Osteocyte (in vitro differentiated cells): Measurements from ENCODE around the gene DLGAP4. TPM values are rescaled to one million over a fixed set of nuclear protein-coding genes. Genes with fewer than 3 reads are reported as not detected.

Experiments
- DNase-seq: peaks from one replicate; pipeline ENCODE4 v3.0.0; 2021; ENCODE audit warnings: mixed read lengths; ENCODE audit not compliant: unreplicated experiment; ENCODE audit errors: extremely low spot score
- H3K27ac Mint-ChIP-seq: one replicate; pipeline ENCODE4 v1.8.0; 2021; ENCODE audit warnings: mild to moderate bottlenecking, mixed read lengths; ENCODE audit not compliant: unreplicated experiment
- H3K27me3 Mint-ChIP-seq: one replicate; pipeline ENCODE4 v1.8.0; 2021; ENCODE audit warnings: mixed read lengths; ENCODE audit not compliant: unreplicated experiment
- H3K36me3 Mint-ChIP-seq: one replicate; pipeline ENCODE4 v1.8.0; 2021; ENCODE audit warnings: mixed read lengths; ENCODE audit not compliant: unreplicated experiment
- H3K4me1 Mint-ChIP-seq: one replicate; pipeline ENCODE4 v1.8.0; 2021; ENCODE audit warnings: mixed read lengths; ENCODE audit not compliant: unreplicated experiment
- H3K4me3 Mint-ChIP-seq: one replicate; pipeline ENCODE4 v1.8.0; 2021; ENCODE audit warnings: mild to moderate bottlenecking, moderate library complexity, mixed read lengths; ENCODE audit not compliant: unreplicated experiment
- H3K9me3 Mint-ChIP-seq: one replicate; pipeline ENCODE4 v1.8.0; 2021; ENCODE audit warnings: mixed read lengths; ENCODE audit not compliant: unreplicated experiment
- total RNA-seq: library from RNA; stranded (reverse); gene quantifications from 2 replicates; pipeline ENCODE4 v1.2.1, GENCODE V29; 2021
- TF ChIP-seq, protein P1 (sequence below): fragments of 200-600 bp; sonication (generic); IDR thresholded peaks from 2 replicates; pipeline ENCODE4 v1.5.0; 2021; ENCODE audit warnings: antibody characterized with exemption, mild to moderate bottlenecking, moderate library complexity

Gene DLGAP4
- total RNA-seq, 1 donor from 2014 or later = 134 TPM

DNA sequence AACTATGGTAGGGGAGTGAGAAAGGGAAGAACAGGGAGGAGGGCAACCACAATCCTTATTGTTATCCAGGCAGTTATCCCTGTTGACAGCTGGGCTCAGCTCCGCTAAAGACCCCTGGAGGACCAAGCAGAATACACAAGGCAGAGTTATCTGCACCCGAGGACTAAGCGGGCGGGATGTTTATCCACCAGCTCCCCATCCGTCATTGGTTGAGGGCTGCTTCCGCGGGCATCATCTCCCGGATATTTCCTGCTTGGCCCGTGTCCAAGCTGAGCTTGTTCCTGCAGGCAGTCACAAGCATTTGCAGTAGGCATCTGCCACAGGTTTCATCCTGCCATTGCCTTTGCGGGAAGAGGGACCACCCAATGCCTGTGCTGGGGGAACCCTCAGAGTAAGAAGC is 102.1 kb downstream of the DLGAP4 start:
- no peak overlapping the region for H3K27ac Mint-ChIP-seq
- H3K27me3 Mint-ChIP-seq = peaks cover 26% of the 10 kb centered on the region
- H3K9me3 Mint-ChIP-seq = no peaks in the 10 kb centered on the region
- TF ChIP-seq, protein P1, sequence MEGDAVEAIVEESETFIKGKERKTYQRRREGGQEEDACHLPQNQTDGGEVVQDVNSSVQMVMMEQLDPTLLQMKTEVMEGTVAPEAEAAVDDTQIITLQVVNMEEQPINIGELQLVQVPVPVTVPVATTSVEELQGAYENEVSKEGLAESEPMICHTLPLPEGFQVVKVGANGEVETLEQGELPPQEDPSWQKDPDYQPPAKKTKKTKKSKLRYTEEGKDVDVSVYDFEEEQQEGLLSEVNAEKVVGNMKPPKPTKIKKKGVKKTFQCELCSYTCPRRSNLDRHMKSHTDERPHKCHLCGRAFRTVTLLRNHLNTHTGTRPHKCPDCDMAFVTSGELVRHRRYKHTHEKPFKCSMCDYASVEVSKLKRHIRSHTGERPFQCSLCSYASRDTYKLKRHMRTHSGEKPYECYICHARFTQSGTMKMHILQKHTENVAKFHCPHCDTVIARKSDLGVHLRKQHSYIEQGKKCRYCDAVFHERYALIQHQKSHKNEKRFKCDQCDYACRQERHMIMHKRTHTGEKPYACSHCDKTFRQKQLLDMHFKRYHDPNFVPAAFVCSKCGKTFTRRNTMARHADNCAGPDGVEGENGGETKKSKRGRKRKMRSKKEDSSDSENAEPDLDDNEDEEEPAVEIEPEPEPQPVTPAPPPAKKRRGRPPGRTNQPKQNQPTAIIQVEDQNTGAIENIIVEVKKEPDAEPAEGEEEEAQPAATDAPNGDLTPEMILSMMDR = no peak
- no peak overlapping the region for H3K4me3 Mint-ChIP-seq
- DNase-seq = no peak
- H3K36me3 Mint-ChIP-seq = no peaks in the 10 kb centered on the region
- no peaks in the 10 kb centered on the region for H3K4me1 Mint-ChIP-seq

DNA sequence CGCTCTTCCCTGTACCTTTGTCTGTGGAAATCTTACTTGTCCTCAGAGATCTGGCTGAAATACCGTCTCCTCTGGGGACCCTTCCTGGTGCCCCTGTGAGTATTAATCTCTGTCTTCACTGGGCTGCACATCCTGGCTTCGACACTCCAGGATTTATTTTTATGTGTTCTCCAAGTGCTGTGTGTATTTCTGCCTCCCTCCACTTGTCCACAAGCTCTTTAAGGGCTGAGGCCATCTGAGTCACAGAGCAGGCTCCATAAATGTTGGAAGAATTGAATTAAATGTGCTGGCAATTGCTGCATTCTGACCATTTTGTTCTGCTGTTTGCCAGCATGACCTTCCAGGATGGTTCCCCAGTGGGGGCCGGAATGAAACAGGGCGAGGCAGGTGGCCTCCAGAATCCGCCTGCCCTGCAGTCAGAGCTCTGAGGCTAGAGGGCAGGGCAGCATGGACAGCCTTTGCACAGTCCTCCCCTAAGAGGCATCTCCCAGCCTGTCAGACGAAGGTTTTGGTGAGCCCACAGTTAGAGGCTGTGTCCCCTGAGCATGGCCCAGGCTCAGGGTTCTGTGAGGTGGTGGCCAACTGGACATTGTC is 105.8 kb downstream of the DLGAP4 start:
- H3K27me3 Mint-ChIP-seq = peaks cover 25% of the 10 kb centered on the region
- H3K4me3 Mint-ChIP-seq = no peak overlapping the region
- H3K9me3 Mint-ChIP-seq = no peaks in the 10 kb centered on the region
- no peaks in the 10 kb centered on the region for H3K4me1 Mint-ChIP-seq
- no peak for DNase-seq
- no peaks in the 10 kb centered on the region for H3K36me3 Mint-ChIP-seq
- TF ChIP-seq, protein P1 = no peak
- no peak overlapping the region for H3K27ac Mint-ChIP-seq

- Mint-ChIP-seq H3K36me3 (no peaks in the 10 kb centered on the region), H3K4me3 (no peak overlapping the region), H3K27me3 (peaks cover 15% of the 10 kb centered on the region), H3K9me3 (no peaks in the 10 kb centered on the region), H3K4me1 (no peaks in the 10 kb centered on the region), H3K27ac (no peak overlapping the region)
- no peak for DNase-seq
- TF ChIP-seq, protein P1 = no peak
These were observed 109.4 kb downstream of the DLGAP4 start for GRCh38 chr20:36415475-36416002.

DNA sequence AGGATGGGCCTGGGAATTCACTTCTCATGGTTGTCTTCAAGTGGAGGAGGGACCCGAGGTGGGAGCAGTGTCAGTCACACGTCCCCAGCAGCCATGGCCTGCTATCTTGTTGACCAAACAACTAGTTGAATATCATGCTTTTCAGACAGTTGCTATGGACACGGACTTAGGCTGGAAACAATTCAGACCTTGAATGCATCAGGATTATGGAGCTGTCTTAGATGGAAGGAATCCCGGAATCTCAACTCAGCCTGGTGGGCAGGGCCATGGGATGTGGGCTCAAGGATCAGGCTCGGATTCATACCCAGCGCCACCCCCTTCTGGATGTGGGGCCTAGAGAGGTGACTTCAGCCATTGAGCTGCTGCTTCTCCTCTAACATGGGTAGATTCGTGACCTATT is 112.6 kb downstream of the DLGAP4 start:
- TF ChIP-seq, protein P1 = no peak
- Mint-ChIP-seq H3K36me3 (no peaks in the 10 kb centered on the region), H3K4me3 (no peak overlapping the region), H3K9me3 (no peaks in the 10 kb centered on the region), H3K27ac (no peak overlapping the region), H3K4me1 (no peaks in the 10 kb centered on the region), H3K27me3 (peaks cover 16% of the 10 kb centered on the region)
- no peak for DNase-seq

- Mint-ChIP-seq H3K36me3 (no peaks in the 10 kb centered on the region), H3K9me3 (no peaks in the 10 kb centered on the region), H3K4me3 (no peak overlapping the region), H3K27me3 (peaks cover 36% of the 10 kb centered on the region), H3K4me1 (no peaks in the 10 kb centered on the region), H3K27ac (no peak overlapping the region)
- DNase-seq = no peak
- TF ChIP-seq, protein P1 = no peak
These were observed 115.5 kb downstream of the DLGAP4 start for GRCh38 chr20:36421641-36422040.
